B cell (primary cell): ENCODE results near the gene SPOCK3. TPM values are rescaled to one million over a fixed set of nuclear protein-coding genes. Genes with fewer than 3 reads are reported as not detected.

Source experiments
- ATAC-seq: fragments of 200-7000 bp; cut with Tn5 transposase; one replicate; pipeline ENCODE4 v1.10.0; 2021; ENCODE audit warnings: low read depth, mild to moderate bottlenecking, moderate number of reproducible peaks, moderate library complexity
- CTCF ChIA-PET: fragments of 350-600 bp; sonication (Branson Sonifier 250); formaldehyde crosslinking; loops from one replicate; lab custom pipeline; 2021; ENCODE audit warnings: antibody characterized with exemption, inconsistent platforms; lab: Charles Lee
- POLR2A ChIA-PET: fragments of 350-600 bp; sonication (Branson Sonifier 250); formaldehyde crosslinking; loops from one replicate; lab custom pipeline; 2021; ENCODE audit warnings: antibody characterized with exemption; lab: Charles Lee
- DNase-seq: peaks from one replicate; pipeline ENCODE4 v3.0.0; 2013
- H2AFZ ChIP-seq: 2 replicates; pipeline ENCODE4 v1.6.1; 2012; ENCODE audit warnings: mild to moderate bottlenecking, low read depth, low read length; ENCODE audit not compliant: insufficient read depth, poor library complexity, severe bottlenecking
- H3K27ac ChIP-seq, 2 donors: 1 replicate in 1 of 2; 2 replicates in 1 of 2; pipeline ENCODE4 v1.5.1; 2012 to 2013; ENCODE audit warnings: low read length in 2 of 2, mild to moderate bottlenecking in 2 of 2, moderate library complexity in 1 of 2
- H3K27me3 ChIP-seq, 4 experiments: fragments of 200-600 bp in 1 of 4; sonication (generic) in 1 of 4; replicated peaks in 1 of 4; 1 replicate in 2 of 4; 2 replicates in 2 of 4; pipeline versions ENCODE4 v1.6.1 to v1.7.0; 2013 to 2016; ENCODE audit warnings: low read length in 3 of 4, mild to moderate bottlenecking in 2 of 4, mixed read lengths in 1 of 4, moderate library complexity in 1 of 4; ENCODE audit not compliant: insufficient read depth in 4 of 4, control insufficient read depth in 3 of 4; ENCODE audit errors: control extremely low read depth in 1 of 4
- H3K36me3 ChIP-seq, 2 experiments: replicated peaks in 1 of 2; 1 replicate in 1 of 2; 2 replicates in 1 of 2; pipeline versions ENCODE4 v1.6.1 to v1.7.1; 2013; ENCODE audit warnings: low read length in 1 of 2; ENCODE audit not compliant: insufficient read depth in 2 of 2, control insufficient read depth in 1 of 2; ENCODE audit errors: control extremely low read depth in 1 of 2, extremely low read depth in 1 of 2
- H3K4me1 ChIP-seq, 2 donors: fragments of 200-600 bp in 1 of 2; sonication (generic) in 1 of 2; 1 replicate in 1 of 2; 2 replicates in 1 of 2; pipeline versions ENCODE4 v1.5.1 to v1.6.1; 2013 to 2017; ENCODE audit warnings: low read length in 2 of 2; ENCODE audit not compliant: control insufficient read depth in 2 of 2, insufficient read depth in 2 of 2
- H3K4me2 ChIP-seq: replicated peaks from 2 replicates; pipeline ENCODE3; 2012; ENCODE audit warnings: mild to moderate bottlenecking, low read depth, low read length; ENCODE audit not compliant: poor library complexity, severe bottlenecking
- H3K4me3 ChIP-seq, 5 experiments: fragments of 200-600 bp in 1 of 5; sonication (generic) in 1 of 5; 1 replicate in 3 of 5; 2 replicates in 2 of 5; pipeline versions ENCODE4 v1.5.1 to v1.7.0; 2011 to 2016; ENCODE audit warnings: low read length in 4 of 5, mild to moderate bottlenecking in 4 of 5, low read depth in 2 of 5, control low read depth in 1 of 5, moderate library complexity in 1 of 5; ENCODE audit not compliant: insufficient read depth in 1 of 5; ENCODE audit errors: control extremely low read depth in 1 of 5, extremely low read depth in 1 of 5
- H3K79me2 ChIP-seq: fragments of 200-600 bp; sonication (generic); one replicate; pipeline ENCODE4 v1.6.0; 2016; ENCODE audit warnings: low read length; ENCODE audit not compliant: control insufficient read depth, insufficient read depth
- H3K9ac ChIP-seq: fragments of 200-600 bp; sonication (generic); 2 replicates; pipeline ENCODE4 v1.6.1; 2017; ENCODE audit warnings: mild to moderate bottlenecking, low read length, moderate library complexity
- H3K9me3 ChIP-seq, 3 donors: one replicate each; pipeline versions ENCODE4 v1.6.1 to v1.7.1; 2013; ENCODE audit warnings: low read length in 2 of 3; ENCODE audit not compliant: control insufficient read depth in 2 of 3, insufficient read depth in 1 of 3; ENCODE audit errors: control extremely low read depth in 1 of 3
- H4K20me1 ChIP-seq: 2 replicates; pipeline ENCODE4 v1.6.0; 2012; ENCODE audit warnings: mild to moderate bottlenecking, low read length; ENCODE audit not compliant: insufficient read depth, control insufficient read depth, poor library complexity, severe bottlenecking
- H3K27ac Mint-ChIP-seq: one replicate; pipeline ENCODE4 v1.8.0; 2021; ENCODE audit warnings: mixed read lengths
- H3K27me3 Mint-ChIP-seq: one replicate; pipeline ENCODE4 v1.8.0; 2021; ENCODE audit warnings: mixed read lengths
- H3K4me1 Mint-ChIP-seq: one replicate; pipeline ENCODE4 v1.8.0; 2021; ENCODE audit warnings: mixed read lengths
- H3K4me3 Mint-ChIP-seq: one replicate; pipeline ENCODE4 v1.8.0; 2021; ENCODE audit warnings: mixed read lengths
- H3K9me3 Mint-ChIP-seq: one replicate; pipeline ENCODE4 v1.8.0; 2022; ENCODE audit warnings: mixed read lengths; ENCODE audit not compliant: insufficient read depth
- CTCF ChIP-seq: fragments of 200-600 bp; IDR thresholded peaks from one replicate; pipeline ENCODE4 v1.8.0; 2022; ENCODE audit warnings: antibody characterized with exemption, mild to moderate bottlenecking
- EZH2 ChIP-seq: IDR thresholded peaks from 2 replicates; pipeline ENCODE4 v1.6.1; 2012; ENCODE audit warnings: borderline replicate concordance, low read depth, mild to moderate bottlenecking, moderate library complexity, low read length; ENCODE audit not compliant: insufficient read depth, poor library complexity, severe bottlenecking
- WGBS: methylation state at CpG from one replicate; pipeline ENCODE4 v1.1.5; 2013; ENCODE audit warnings: missing lambda C conversion rate; ENCODE audit not compliant: insufficient coverage; 5-methylcytosine and 5-hydroxymethylcytosine counted together
- intact Hi-C: fragments of 100-400 bp; cut with micrococcal nuclease; formaldehyde crosslinking; loops from one replicate; pipeline ENCODE4 v1.10.0; 2022
- polyA plus RNA-seq: library from polyadenylated mRNA; depleted of rRNA; stranded (reverse); fragments of >200 nt; gene quantifications from 2 replicates; pipeline ENCODE4 v1.2.3, GENCODE V29; 2012
- total RNA-seq, 2 donors: library from RNA; stranded (reverse); fragments of 120-200 nt in 1 of 2; gene quantifications; 1 replicate in 1 of 2; 2 replicates in 1 of 2; pipeline versions ENCODE4 v1.2.3 to v1.2.4, GENCODE V29; 2013 to 2022

SPOCK3 gene
- total and polyA plus RNA-seq, 2 donors (not counting 1 experiment from before 2014, with no cell fraction given), result not detected

GRCh38 chr4:166827167-166827566, 407.1 kb downstream of the SPOCK3 start:
- H3K9ac ChIP-seq, result no peak overlapping the region
- H4K20me1 ChIP-seq, result no peaks in the 10 kb centered on the region
- TF ChIP-seq EZH2 (no peak), CTCF (no peak)
- Mint-ChIP-seq H3K4me3 (no peak overlapping the region), H3K9me3 (no peaks in the 10 kb centered on the region), H3K27ac (no peak overlapping the region), H3K27me3 (no peaks in the 10 kb centered on the region), H3K4me1 (no peaks in the 10 kb centered on the region)
- no peak overlapping the region for H2AFZ ChIP-seq
- H3K36me3 ChIP-seq, result no peaks in the 10 kb centered on the region
- CTCF ChIA-PET, result no interaction called here
- H3K4me3 ChIP-seq, result no peak overlapping the region
- H3K79me2 ChIP-seq, result no peaks in the 10 kb centered on the region
- intact Hi-C loops, result no loop called here
- ATAC-seq (no peak), DNase-seq (no peak)
- no peaks in the 10 kb centered on the region for H3K4me1 ChIP-seq
- H3K9me3 ChIP-seq, result no peaks in the 10 kb centered on the region
- no CpG with 5 or more reads among the region's 1 CpG for whole genome bisulfite sequencing
- no peak overlapping the region for H3K4me2 ChIP-seq
- POLR2A ChIA-PET, result no interaction called here
- H3K27ac ChIP-seq, result no peak overlapping the region
- H3K27me3 ChIP-seq, result no peaks in the 10 kb centered on the region

GRCh38 chr4:166823848-166824247, 410.4 kb downstream of the SPOCK3 start:
- intact Hi-C loops, result no loop called here
- Mint-ChIP-seq H3K4me3 (no peak overlapping the region), H3K27ac (no peak overlapping the region), H3K9me3 (peaks cover 3% of the 10 kb centered on the region), H3K27me3 (no peaks in the 10 kb centered on the region), H3K4me1 (no peaks in the 10 kb centered on the region)
- ChIA-PET POLR2A (no interaction called here), CTCF (no interaction called here)
- no peaks in the 10 kb centered on the region for H3K36me3 ChIP-seq
- H3K9ac ChIP-seq, result no peak overlapping the region
- no peak overlapping the region for H3K4me2 ChIP-seq
- no peak for DNase-seq
- no peaks in the 10 kb centered on the region for H3K27me3 ChIP-seq
- no peaks in the 10 kb centered on the region for H3K4me1 ChIP-seq
- no peak overlapping the region for H3K4me3 ChIP-seq
- no peak overlapping the region for H3K27ac ChIP-seq
- 84% methylated on average over 3 of the region's 3 CpGs for WGBS
- no peaks in the 10 kb centered on the region for H4K20me1 ChIP-seq
- TF ChIP-seq CTCF, result no peak
- no peaks in the 10 kb centered on the region for H3K79me2 ChIP-seq
- ATAC-seq, result no peak
- no peak overlapping the region for H2AFZ ChIP-seq
- no peaks in the 10 kb centered on the region for H3K9me3 ChIP-seq
